Activated CD8-positive, alpha-beta memory T cell treated with anti-CD3 and anti-CD28 coated beads, Interleukin-2, amount 50 U/mL, for 24 hours (primary cell): ENCODE results near the gene WDR88.
"Not testable (repeated sequence)": the region's sequence is repeated elsewhere in the genome, so short reads cannot be mapped to it uniquely, and the experiment has no call there.

Experiments used
- DNase-seq: peaks from one replicate; pipeline ENCODE4 v3.0.0-alpha.2; 2020; ENCODE audit errors: extremely low read depth

WDR88 gene

GRCh38 chr19:33171222-33171795, 39.4 kb downstream of the WDR88 start:
- no peak for DNase-seq

- no peak for DNase-seq
These were observed 40.0 kb downstream of the WDR88 start for GRCh38 chr19:33171916-33172359.

GRCh38 chr19:33174186-33174585, 42.3 kb downstream of the WDR88 start:
- no peak for DNase-seq

GRCh38 chr19:33175156-33175782, 43.4 kb downstream of the WDR88 start:
- no peak for DNase-seq

GRCh38 chr19:33175886-33176669, 44.2 kb downstream of the WDR88 start:
- peak; percentile 7 for DNase-seq

- DNase-seq: peak; percentile 93
These were observed 44.9 kb downstream of the WDR88 start for GRCh38 chr19:33176670-33177416.

DNA sequence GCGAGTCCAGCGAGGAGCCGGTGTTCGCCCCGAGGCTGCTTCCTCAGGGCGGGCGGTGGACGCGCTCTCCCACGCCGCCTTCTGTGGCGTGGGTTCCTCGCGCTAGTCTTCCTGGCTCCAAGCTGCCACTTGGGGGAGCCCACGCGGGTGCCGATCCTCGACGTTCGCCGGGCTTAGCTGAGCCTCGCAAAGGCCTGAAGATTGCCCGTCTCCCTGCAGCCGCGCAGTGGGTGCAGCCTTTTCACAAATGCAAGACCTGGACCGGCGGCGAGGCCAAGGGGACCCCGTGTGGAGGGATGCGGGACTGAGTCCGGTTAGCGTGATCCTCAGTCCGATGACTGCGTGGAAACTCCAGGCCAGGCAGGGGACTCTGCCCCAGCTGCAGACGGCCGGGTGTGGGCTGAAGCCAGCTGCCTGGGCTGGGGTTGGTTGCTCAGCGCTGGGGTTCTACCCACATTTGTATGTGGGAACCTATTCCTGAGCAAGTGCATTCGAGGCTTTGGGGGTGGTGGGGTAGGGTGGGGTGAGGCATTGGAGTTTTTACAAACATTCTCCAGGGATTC, 45.6 kb downstream of the WDR88 start:
- peak; percentile 18 for DNase-seq

DNA sequence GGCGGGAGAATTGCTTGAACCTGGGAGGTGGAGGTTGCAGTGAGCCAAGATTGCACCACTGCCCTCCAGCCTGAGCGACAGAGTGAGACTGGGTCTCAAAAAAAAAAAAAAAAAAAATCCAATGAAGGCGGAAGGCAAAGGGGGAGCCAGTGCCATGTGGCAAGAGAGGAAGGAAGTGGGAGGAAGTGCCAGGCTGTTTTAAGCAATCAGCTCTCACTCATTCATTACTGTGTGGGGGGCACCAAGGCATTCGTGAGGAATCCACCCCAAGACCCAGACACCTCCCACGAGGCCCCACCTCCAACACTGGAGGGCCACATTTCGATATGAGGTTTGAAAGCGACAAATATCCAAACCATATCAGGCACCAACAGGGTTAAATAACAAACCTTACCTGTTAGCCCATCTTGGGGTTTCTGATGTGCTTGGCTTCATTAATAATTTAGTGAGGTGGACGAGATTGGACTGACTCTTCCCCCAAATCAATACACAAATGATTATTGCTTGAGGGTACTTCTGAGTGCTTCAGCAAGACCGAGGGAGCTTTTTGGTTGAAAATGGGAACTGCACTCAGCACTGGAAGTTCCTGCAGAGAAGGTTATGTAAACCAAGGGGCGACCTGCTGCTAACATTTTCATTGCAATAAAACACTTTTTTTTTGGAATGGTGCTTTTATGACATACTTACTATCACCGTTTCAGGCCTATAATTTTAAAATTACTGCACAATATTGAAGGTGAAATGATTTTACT, 54.7 kb downstream of the WDR88 start:
- DNase-seq: no peak

- DNase-seq: no peak
These were observed 55.2 kb downstream of the WDR88 start for GRCh38 chr19:33187183-33187540.

- no peak for DNase-seq
These were observed 57.5 kb downstream of the WDR88 start for GRCh38 chr19:33189453-33189852.

DNA sequence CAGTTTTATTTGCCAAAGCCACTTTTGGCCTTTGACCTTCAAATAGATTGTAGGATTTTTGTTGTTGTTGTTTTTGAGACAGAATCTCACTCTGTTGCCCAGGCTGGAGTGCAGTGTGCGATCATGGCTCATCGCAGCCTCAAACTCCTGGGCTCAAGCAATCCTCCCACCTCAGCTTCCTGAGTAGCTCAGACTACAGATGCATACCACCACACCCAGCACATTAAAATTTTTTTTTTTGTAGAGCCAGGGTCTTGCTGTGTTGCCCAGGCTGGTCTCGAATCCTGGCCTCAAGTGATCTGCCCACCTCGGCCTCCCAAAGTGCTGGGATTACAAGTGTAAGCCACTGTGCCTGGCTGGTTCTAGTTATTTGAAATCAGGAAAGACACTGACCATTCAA, 59.2 kb downstream of the WDR88 start:
- DNase-seq: not testable (repeated sequence)

- no peak for DNase-seq
These were observed 59.6 kb downstream of the WDR88 start for GRCh38 chr19:33191501-33191900.

DNA sequence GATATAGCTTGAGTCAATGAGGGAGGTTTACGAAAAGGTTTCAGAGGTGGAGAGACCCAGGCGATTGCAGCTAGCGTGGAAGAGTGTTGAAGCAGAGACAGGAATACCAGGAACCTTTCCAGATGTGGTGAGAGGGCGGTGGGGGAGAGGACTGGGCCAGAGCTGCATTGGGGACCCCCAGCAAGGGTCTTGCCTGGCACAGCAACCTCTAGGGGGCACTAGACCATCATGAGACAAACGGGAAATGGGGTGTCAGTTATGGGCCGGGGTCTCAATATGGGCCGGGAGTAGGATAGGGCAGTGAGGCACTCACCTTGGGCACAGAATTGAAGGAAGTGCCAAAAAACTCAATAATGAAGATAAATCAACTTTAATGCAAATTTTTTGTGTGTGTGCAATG, 60.1 kb downstream of the WDR88 start:
- DNase-seq: no peak

DNA sequence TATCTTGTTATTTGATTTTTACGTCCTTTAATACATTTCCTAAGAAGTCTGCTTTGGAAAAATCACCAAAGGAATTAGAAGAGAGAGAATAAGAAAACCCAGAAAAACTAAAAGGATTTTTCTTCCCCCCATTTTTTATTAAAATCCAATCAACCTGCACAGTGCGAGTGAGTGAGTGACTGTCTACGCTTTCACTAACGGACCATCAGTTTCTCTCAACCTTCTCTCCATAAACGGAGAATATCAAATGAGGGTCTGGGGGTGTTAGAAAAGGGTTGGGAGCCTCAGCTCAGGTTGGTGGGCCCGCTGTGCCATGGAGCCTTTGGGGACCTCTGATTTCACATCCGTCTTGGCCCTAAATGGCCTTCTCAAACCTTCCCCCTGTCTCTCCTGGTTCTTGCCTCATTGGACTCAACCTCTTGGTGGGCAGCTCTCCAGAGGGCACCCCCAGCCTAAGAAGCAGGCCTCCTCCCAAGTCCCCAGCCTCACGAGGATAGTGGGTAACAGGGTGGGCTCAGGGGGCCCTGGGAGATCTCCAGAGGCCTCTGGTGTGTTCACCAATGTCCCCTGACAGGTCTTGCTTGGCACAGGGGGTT, 61.5 kb downstream of the WDR88 start:
- no peak for DNase-seq

GRCh38 chr19:33193865-33194362, 62.0 kb downstream of the WDR88 start, which contains the start of gene LRP3:
Gene LRP3, plus strand, starts transcription at chr19:33194330. Its CDS starts 456 bp downstream, at chr19:33194786.
- no peak for DNase-seq

DNA sequence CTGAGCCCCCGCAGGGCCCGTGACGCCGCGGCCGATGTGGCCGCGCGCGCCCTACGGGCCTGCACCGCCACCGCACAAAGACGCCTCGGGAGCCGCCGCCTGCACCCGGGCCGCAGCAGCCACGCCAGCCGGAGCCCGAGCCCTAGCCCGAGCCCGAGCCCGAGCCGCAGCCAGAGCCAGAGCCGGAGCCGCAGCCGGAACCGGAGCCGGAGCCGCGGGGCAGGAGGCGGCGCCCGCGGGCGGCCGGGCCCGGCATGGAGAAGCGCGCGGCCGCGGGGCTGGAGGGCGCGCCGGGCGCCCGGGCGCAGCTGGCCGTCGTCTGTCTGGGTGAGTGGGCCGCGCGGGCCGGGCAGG, 62.6 kb downstream of the WDR88 start:
- no peak for DNase-seq

GRCh38 chr19:33194886-33195644, 63.2 kb downstream of the WDR88 start:
- no peak for DNase-seq

DNA sequence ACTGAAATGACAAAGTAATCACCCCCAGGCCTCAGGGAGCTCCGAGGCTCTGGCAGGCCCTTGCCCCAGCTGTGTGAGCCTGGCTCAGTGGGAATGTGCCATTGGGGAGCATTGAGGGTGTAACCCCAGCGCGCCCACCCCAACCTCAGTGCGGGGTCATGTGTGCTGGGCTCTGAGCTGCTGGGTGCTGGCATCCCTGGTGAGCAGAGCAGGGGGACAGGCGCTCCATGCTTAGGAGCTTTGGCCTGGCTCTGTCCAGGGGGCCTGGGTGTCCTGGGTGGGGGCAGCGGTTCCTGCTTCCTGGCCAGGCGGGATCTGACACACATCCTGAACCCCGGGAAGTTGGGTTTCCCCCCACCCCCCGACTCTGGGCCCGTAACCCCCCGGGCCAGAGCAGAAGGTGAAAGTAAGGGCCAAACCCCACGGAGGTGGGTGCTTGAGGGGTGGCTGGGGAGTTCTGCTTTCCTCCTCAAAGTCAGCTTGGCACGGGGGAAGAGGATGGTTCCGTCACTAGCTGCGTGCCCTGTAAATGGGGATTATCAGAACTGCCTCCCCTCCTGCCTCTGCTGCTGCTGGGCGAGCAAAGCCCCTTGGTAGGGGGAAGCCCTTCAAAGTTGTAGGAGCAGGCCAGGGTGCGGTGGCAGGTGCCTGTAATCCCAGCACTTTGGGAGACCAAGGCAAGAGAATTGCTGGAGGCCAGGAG, 63.9 kb downstream of the WDR88 start:
- DNase-seq: no peak

DNA sequence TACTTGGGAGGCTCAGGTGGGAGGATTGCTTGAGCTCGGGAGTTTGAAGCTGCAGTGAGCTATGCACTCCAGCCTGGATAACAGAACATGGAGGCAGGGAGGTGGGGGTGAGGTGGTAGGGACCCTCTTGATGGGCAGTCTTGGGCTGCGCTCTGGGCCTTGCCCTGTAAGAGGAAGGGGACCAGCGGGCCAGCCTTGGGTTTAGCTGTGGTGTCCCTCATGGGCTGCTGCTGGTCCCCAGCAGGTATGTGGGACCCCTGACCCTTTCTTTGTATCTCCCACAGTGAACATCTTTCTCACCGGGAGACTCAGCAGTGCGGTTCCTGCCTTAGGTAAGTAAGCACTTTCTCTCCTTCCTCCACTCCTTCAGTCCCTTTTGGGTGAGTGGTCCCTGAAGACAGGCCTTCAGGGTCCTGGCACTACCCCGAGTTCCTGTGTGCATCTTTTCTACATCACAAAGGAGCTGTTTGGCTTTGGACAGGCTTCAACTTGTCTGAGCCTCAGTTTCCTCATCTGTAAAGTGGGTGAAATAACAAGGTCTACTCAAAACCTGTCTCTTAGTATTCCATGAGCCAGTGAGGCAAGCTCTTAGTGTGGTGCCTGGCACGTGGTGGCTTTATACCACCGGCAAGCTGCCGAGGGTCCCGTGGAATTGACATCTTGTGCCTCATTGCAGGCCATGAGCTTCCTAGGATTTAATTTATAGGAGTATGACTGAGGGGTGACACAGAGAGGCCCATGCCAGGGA, 64.7 kb downstream of the WDR88 start:
- DNase-seq: no peak
